NCI-H748 treated with DMSO at 0.1 percent for 48 hours (cell line): ENCODE results near the gene SNTG2.

ENCODE experiments used
- DNase-seq: peaks from one replicate; lab custom pipeline; 2025; lab: John Stamatoyannopoulos, UW

SNTG2 gene

DNA sequence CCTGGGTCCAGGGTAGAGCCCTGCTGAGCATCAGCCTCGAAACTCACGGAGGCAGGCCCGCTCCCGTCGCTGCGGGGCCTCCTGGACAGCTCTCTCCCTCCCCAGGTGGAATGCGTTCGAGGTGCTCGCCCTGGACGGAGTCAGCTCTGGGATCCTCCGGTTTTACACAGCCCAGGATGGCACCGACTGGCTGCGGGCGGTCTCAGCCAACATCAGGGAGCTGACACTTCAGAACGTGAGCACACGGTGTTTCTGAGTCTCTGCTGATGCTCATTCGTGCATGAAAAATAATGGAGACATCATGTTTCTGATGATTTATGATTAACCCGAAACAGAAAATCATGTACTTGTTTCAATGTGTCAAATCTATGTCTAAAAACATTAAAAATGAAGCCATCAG lies 287.1 kb downstream of the SNTG2 start:
- DNase-seq, result no peak

DNA sequence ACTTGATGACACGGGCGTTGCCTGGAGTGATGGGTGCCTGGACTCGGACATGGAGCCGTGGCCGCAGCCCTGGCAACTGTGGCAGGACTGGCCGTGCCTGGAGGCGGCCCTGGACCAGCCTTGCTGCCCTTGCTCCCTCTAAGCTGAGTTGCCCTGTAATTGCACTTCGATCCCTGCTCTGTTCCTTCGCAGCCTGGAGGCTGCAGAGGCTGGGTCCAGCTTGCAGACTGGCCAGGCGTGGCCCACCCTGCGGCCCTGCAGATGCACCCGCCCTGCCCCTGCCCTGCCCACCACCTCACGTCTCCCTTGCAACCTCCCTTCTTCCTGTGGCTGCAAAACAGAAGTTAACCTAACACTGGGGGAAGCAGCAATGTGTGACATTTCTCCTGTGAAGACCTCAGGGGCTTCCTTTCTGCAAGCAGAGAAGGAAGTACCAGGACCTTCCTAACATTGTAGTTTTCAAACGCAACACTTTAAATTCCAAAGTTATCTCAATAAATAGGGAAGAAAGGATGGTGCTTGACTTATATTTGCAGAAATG lies 288.0 kb downstream of the SNTG2 start:
- no peak for DNase-seq

DNA sequence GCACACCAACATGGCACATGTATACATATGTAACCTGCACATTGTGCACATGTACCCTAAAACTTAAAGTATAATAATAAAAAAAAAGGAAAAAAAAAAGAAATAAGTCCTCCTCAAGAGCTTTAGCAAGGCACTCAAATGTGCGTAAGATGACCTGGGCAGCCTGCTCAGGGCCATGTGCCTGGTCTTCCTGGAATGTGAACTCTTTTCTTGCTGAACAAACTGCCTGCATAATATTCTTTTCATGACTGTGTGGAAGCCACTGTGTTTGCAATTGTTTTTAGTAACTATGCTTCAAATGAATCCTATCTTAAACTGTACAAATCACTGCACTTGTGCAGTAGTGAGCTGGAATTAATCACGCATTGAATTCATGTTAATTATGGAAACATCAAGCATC lies 294.5 kb downstream of the SNTG2 start:
- DNase-seq, result no peak

DNA sequence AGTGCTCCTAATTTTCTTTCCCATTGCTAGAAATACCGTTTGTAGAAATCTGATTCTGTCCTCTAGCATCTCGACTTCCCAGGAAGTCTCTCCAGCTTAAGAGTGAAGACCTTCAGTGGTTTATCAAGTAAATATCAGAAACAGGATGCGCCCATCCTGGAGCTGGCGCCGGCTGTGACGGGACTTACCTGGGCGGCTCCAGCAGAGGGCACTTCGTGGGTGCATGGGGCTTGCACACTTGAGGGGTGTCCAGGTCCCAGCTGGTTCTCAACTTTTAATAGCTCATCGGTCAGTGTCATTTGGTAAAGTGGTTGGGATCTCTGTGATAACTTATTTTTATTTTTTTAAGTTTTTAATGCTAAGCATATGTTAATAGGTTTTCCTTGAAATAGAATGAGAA lies 295.6 kb downstream of the SNTG2 start:
- DNase-seq, result no peak

DNA sequence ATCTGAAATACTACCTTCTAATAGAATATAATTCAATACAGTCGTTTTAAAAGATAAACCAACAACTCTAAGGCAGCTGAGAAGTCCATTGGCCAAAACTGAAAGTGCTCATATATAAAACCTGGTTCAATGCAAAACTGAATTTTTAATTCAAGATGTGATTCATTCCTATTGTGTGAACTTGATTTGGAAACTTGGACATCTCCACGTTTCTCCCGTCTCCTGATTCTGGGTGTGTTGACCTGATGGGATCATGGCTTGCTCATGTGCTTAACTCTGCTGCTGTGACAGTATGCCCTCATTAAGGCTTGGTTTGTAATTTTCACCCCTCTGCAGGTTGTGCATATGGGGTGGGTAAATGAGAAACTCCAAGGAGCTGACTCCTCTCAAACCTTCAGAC lies 296.3 kb downstream of the SNTG2 start:
- no peak for DNase-seq

DNA sequence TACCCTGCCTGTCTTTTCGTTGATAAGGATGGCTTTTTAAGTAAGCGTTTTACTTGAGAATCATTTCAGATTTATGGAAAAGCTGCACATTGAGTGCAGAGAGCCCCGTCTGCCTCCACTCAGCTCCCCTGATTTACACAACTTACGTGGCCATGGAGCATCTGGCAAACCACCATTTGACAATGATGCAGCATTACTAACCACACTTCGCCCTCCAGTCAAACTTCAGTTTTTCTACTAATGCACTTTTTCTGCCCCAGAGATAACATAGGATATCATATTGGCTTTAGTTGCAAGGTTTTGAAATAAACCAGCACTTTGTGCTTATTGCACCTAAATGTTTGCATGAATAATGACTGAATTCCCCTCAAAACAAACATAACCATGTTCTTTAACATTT lies 297.5 kb downstream of the SNTG2 start:
- DNase-seq, result no peak

DNA sequence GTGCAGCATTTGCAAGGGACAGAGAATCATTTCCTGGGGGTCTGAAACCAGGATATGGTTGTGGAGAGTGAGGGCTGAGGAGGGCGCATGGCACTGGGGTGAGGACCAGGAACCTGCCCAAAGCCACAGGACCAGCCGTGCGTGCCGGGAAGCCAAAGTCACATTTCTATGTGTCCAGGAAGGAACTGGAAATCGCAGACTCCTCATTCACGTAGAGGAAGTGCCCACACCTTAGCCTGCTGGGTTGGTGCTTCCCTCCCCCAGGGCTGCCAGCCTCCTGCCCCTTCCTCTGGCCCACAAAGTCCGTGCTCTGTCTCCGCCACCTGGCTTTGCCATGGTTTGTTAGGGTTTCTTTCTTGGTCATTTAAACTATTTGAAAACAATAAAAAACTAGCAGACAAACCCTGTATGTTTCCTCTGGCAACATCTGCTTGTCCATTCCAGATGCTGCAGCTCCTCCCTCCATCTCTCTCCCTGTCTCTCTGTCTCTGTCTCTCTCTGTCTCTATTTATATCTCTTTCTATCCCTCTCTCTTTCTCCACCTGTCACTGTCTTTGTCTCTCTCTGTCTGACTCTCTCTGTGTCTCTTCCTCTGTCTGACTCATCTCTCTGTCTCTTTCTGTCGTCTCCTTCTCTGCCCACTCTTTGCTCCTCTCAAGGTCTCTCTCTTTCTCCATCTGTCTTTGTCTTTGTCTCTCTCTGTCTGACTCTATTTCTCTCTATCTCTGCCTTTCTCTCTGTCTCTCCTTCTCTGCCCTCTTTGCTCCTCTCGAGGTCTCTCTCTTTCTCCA lies 299.4 kb downstream of the SNTG2 start:
- no peak for DNase-seq

DNA sequence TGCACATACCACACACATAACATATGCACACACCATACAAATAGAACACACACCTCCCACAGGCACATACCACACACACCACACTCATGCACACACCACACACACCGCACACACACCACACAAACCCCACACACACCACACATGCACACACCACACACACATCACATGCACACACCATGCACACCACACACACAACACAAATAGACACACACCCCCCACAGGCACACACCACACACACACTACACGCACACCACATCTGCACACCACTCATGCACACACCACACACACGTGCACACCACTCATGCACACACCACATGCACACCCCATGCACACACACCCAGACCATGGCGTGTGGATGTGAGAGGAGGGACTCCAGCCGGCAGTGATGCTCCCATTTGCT lies 300.9 kb downstream of the SNTG2 start:
- DNase-seq, result no peak

DNA sequence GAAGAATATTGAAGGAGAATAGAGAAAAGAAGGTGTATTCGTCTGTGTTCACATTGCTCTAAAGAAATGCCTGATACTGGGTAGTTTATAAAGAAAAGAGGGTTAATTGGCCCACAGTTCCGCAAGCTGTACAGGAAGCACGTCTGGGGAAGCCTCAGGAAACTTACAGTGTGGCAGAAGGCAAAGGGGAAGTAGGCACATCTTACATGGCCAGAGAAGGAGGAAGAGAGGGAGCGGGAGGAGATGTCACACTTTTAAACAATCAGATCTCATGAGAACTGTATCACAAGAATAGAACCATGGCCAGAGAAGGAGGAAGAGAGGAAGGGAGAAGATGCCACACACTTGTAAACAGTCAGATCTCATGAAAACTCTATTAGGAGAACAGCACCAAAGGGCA lies 303.0 kb downstream of the SNTG2 start:
- DNase-seq, result no peak

DNA sequence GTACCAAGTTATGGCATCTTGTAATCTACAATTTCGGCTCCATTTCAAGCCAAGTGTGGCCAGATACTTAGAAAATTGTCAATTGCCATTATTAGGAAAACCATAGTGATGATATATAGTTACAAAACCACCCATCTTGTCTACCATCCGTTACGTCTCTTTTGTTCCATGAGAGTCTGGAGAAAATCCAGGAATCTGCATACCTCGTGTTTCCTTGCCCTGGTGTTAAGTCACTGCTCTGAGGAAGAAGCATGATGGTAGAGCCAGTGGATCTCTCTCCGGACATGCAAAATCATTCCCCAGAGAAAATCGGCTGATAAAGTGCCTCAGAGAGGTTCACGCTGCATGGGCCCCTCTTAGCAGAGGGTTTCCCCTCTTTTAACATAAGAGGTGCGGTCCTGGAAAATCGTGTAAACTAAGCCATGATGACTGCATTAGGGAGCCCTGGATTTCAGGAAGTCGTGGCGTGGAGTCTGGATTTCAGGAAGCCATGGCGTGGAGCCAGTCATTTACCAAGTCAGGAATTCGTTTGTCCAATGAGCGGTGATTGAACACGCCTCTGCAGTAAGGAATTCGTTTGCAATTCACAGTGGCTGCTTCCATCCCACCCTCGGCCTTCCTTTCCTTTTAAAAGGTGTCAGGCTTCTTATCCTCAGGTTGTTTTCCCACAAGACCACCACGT lies 304.2 kb downstream of the SNTG2 start:
- no peak for DNase-seq

DNA sequence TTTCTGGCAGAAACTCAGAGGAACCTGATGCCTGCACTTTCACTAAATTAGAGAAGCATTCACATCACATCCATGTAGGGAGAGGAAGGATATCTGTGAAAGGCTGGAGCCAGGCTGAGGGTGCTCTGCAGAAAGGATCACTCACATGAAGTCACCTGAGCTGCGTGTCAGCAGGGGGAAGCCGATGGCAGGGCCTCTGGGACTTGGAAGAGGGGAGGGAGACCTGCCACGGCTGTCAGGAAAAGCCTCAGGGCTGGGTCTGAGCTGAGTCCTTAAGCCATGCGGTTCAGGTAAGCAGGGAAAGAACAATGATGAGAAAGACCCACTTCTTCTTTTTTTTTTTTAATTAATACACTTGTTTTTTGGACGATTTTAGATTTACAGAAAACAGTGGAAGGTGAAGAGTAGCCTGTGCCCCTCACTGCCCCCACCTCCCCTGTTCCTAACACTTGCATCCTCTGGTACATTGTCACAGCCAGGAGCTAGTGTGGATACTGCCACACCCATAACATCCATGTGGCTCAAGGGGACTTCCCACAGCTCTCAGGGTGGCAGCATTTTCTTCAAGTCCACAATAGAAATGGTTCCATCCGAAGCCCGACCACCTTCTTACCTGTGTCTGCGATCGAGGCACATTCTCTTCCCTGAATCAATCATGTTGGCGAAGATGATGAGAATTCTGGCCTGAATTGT lies 306.1 kb downstream of the SNTG2 start:
- DNase-seq, result no peak

DNA sequence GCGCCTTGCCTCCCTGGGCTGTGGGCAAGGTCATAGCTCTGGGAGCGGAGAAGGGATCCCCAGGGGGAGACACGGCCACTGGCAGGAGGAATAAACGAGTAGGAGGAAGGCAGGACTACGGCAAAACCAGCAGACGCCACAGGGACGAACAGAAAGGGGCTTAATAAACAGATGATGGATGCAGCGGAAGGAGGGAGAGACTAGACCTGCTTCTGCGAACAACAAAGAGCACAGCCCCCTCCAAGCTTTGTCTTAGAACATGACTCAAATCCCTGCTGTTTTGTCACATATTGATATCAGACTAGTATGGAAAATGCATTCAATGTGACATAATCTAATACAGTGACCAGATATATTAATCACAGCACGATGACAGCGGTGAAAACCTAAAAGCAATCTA lies 306.7 kb downstream of the SNTG2 start:
- DNase-seq, result no peak

DNA sequence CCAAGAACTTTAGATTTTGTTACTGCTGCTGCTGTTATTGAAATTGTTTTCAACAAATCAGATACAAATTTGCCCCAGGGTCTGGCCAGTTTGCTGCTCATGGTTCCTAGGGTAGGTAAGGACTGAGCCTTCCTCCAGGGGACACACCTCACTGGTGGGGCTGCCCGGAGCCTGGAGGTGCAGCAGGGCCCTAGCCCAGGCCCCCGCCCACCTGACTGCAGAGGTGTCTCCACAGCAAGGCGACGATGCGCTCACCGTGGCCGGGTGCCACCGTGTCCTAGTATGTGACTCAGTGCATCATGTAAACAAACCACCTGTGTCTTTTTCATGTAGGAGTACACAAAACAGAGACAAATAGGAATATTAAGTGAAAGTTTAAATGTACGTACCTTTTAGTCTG lies 309.1 kb downstream of the SNTG2 start:
- DNase-seq, result no peak

DNA sequence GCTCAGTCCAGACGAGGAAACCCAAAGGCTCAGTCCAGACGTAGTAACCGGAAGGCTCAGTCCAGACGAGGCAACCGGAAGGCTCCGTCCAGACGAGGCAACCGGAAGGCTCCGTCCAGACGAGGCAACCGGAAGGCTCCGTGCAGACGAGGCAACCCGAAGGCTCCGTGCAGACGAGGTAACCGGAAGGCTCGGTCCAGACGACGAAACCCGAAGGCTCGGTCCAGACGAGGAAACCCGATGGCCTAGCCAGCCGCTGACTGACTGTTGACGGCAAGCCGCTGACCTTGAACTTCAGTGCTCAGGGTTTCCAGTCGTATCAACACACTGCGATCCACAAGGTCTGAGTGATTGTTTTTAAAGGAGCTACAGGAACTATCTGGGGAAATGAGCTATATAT lies 312.0 kb downstream of the SNTG2 start:
- DNase-seq, result no peak

DNA sequence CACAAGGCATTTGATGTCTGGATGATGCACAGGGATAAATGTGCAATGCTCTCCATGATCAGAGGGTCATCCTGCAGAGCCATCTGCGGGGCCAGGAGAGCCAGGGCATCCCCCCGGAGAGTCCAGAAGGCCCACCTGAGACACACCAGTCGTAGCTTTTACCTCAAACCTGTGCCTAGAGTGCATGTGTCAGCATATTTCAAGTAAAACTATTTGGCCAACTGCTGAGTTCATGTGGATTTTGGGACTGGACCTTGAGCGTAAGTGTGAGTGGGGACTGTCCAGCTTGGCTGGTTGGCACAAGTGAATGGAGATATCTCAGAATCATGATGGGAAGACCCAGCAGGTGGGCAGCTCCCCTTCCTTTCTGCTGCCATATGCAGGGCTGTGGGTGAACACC lies 314.8 kb downstream of the SNTG2 start:
- DNase-seq, result no peak

DNA sequence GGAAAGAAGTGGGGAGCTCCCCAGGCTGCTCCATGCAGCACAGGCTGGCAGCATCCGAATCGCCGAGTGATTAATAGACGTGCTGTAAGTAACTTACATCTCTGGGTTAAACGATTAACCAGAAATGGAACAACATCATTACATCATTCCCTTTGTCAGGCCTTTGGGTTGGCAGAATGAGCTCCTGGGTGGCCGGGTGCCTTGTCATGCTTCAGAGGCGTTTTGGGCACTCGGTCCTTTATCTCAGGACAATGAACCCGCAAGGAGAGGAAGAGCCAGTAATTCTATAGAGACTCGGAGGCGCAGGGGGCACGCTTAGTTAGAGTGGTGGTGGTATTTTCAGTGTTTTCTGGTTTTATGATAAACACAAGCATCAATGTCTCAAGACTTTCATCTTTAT lies 315.7 kb downstream of the SNTG2 start:
- DNase-seq, result no peak

DNA sequence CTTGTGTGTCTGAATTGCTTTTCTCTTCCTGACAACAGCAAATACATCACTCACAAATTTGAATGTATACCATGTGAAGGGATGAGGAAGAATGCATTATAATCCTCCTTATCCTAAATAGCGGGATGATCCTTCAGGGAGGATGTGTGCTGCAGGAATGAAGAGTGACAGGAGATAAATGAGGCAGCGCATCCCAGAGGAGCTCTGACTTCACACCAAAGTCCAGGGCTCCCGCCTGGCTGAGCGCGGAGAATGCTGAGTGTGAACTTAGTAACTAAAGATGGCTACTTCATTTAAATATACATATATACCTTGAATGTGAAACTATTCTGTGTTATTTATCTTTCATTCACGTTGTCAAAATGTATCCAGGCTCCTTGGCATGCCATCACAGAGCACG lies 317.4 kb downstream of the SNTG2 start:
- DNase-seq, result no peak

DNA sequence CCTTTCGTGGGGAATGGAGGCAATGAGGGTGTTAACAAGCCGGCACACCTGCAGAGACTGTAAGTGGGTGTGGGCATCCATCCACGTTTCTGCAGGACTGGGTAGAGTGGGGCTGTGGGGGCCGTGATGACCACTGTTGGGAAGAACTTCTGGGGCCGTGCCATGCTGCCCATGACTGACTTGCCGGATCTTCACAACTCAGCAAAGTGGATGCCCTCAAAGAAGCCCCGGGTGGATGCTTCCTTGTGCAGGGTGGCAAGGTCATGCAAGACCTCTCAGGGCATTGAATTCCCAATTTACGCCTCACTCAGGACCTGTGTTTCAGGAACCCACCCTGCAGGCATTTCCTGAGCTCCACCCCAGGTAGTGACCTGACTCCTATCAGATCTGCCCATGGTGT lies 319.2 kb downstream of the SNTG2 start:
- DNase-seq, result no peak

DNA sequence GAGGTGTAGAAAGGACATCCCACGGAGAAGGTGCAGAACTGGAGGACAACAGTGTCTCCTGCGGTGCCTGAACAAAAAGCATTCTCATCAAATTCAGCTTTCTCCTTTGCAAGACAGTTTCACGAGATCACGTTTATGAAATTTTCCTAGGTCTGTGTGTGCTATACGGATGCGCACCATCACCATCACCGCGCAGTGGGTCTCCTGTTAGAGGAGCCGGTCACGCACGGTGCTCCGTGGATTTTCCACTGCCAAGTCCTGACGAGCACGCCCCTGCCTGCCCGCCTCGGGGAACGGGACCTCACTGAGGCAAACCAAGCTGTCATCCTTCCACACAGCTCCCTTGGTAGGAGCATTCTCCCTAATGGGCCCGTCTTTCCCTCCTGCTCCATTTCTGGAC lies 322.2 kb downstream of the SNTG2 start:
- no peak for DNase-seq

DNA sequence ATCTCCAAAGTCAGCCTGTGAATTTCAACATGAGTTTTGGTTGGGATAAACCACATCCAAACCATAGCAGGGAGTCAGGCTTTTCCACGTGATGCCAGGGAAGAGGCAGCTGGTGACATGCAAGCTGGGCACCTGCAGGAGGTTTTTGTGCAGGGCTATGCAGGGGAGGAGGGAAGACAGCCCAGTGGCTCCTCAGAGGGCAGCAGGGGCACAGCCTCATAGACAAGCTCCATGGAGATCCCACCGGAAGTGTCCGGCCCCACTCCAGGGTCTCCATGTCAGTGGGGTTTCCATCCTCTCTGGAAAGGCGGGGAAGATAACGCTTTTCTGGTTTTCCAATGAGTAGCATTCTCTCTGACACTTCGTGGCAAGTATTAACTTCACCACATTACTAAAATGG lies 327.0 kb downstream of the SNTG2 start:
- DNase-seq, result no peak

DNA sequence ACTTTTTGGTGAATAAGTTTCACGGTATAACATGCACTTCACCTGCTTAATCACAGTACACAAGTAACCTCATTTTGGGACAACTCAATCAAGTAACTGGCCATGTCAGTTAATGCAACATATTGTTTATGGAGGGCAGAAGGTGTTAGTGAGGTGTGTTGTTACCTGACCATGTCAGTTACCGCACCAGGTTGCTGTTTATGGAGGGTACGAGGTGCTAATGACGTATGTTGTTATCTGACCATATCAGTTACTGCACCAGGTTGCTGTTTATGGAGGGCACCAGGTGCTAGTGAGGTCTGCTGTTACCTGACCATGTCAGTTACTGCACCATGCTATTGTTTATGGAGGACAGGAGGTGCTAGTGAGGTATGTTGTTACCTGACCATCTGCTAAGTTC lies 327.5 kb downstream of the SNTG2 start:
- no peak for DNase-seq

DNA sequence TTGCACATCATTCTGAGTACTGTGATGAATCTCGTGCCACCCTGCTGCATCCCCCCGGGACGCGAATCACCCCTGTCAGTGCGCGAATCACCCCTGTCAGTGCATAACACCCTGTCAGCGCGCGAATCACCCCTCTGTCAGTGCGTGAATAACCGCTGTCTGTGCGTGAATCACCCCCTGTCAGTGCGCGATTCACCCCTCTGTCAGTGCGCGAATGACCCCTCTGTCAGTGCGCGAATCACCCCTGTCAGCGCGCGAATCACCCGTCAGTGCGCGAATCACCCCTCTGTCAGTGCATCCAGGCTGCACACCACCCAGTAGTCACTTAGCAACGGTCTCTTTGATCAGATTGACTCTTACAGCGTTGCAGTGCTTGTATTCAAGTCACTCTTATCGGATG lies 328.2 kb downstream of the SNTG2 start:
- no peak for DNase-seq

DNA sequence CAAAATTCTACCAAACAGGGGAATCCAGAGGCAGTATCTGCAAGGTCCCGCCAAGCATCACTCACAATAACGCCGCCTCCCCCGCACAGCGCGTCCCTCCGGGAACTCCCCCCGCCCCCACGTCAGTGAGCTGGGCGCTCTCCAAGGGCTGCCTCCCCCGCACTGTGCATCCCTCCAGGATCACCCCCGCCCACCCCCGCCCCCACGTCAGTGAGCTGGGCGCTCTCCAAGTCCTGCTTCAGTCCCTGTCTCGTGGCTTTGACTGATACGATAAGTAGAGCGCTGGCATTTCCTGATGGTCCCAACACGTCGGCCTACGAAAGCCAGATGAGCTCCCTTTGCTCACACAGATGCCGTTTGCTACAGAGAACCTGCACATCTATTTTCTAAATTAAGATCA lies 331.9 kb downstream of the SNTG2 start:
- DNase-seq, result no peak
